ENCODE data around the gene NTHL1. TPM values are rescaled to one million over a fixed set of nuclear protein-coding genes. Genes with fewer than 3 reads are reported as not detected.
A peak's percentile ranks its signal among the peaks of the same experiment; 100 is the strongest.

The NTHL1 gene
- total RNA-seq, 2 donors from 2014 or later: 7.7 to 13.4 TPM

DNA sequence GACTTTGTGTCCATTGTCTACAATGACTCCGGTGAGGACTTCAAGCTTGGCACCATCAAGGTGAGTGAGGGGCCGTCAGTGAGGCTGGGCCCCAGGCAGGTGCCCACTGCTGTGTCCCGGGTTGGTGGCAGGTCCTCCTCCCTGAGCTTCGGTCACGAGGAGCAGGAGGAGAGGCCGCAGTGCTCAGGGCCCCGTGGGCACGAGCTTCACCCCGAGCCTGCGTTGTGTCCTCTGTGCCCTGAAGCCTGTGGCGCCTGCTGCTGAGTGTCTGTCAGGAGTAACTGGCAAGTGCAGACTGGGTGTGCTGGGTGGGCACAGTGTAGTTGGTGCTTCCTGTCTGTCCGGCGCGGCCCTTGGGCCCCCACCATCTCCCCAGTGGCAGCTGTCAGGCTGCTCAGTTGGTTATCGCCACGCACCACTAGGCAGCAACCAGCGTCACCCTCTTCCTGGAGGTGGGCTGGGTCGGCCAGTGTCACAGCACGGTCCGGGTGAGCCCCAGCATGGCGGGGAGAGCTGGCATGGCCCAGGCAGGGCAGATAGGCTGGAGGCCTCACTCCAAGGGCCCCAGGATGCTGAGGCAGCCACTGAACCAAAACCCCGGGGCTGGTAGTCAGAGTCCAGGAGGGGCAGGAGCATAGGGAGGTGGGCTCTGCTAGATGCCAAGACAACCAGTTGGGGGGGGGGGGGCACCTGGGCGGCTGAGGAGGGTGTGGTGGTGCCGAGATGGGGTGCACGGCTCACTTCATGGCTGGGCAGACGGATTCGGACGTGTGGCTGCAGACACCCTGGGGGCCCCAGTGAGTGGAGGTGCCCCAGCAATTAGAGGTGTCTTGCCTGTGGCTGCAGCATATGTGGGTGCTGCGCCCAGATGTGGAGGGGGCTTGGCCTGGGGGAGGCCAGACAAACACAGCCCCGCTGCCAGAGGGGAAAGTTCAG is 39.4 kb upstream of the NTHL1 start:
- DNase-seq (ENCODE audit: low spot score) (no peak), ATAC-seq (ENCODE audit: insufficient number of reproducible peaks, low FRiP score, low read depth) (no peak)
- Histone ChIP-seq H3K4me3 (no peak overlapping the region), H3K27me3 (replicated peaks; ENCODE audit: insufficient read depth) (no peaks in the 10 kb centered on the region), H3K27ac (no peak overlapping the region), H3K4me1 (ENCODE audit: control insufficient read depth in 1 of 2, low read depth in 2 of 2) (no peaks in the 10 kb centered on the region), H3K9me3 (no peaks in the 10 kb centered on the region), H3K36me3 (peaks cover 37% of the 10 kb centered on the region)
- TF ChIP-seq CTCF (IDR thresholded peaks at IDR 0.05): no peak

GRCh38 chr16:2086106-2086742 is 38.6 kb upstream of the NTHL1 start:
- DNase-seq (ENCODE audit: low spot score) (no peak), ATAC-seq (ENCODE audit: insufficient number of reproducible peaks, low FRiP score, low read depth) (no peak)
- peak overlapping the region in 1 of 2 donors; percentile 38 for H3K27ac ChIP-seq

DNA sequence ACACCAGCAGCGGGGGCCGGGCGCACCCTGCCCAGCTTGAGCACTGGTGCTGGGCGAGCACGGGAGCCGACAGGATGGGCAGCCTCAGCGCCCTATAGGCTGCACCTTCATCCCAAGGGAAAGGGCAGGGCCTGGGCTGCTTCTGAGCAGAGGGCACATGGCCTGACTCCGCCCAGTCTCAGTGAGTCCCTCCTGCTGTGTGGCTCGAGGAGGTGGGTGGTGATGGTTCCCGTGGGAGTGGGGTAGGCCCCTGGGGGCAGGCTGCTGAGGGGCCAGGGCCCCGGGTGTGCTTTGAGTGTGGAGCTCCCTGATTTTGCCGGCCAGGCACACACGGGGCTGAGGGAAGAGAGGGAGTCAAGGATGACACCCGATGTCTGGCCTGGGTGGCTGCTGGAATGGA is 38.0 kb upstream of the NTHL1 start:
- H3K27me3 ChIP-seq (replicated peaks; ENCODE audit: insufficient read depth): no peaks in the 10 kb centered on the region
- H3K27ac ChIP-seq: no peak overlapping the region
- no peaks in the 10 kb centered on the region for H3K4me1 ChIP-seq (ENCODE audit: control insufficient read depth in 1 of 2, low read depth in 2 of 2)
- H3K36me3 ChIP-seq: peaks cover 27% of the 10 kb centered on the region
- ATAC-seq (ENCODE audit: insufficient number of reproducible peaks, low FRiP score, low read depth) (no peak), DNase-seq (ENCODE audit: low spot score) (no peak)
- no peak overlapping the region for H3K4me3 ChIP-seq
- TF ChIP-seq CTCF (IDR thresholded peaks at IDR 0.05): no peak
- H3K9me3 ChIP-seq: no peaks in the 10 kb centered on the region

More at GRCh38 chr16:2086106-2086742, 38.6 kb upstream of the NTHL1 start:
- TF ChIP-seq CTCF (IDR thresholded peaks at IDR 0.05): no peak
- Histone ChIP-seq H3K9me3 (no peaks in the 10 kb centered on the region), H3K4me1 (ENCODE audit: control insufficient read depth in 1 of 2, low read depth in 2 of 2) (no peaks in the 10 kb centered on the region), H3K27me3 (replicated peaks; ENCODE audit: insufficient read depth) (no peaks in the 10 kb centered on the region), H3K4me3 (no peak overlapping the region), H3K36me3 (peaks cover 30% of the 10 kb centered on the region)

DNA sequence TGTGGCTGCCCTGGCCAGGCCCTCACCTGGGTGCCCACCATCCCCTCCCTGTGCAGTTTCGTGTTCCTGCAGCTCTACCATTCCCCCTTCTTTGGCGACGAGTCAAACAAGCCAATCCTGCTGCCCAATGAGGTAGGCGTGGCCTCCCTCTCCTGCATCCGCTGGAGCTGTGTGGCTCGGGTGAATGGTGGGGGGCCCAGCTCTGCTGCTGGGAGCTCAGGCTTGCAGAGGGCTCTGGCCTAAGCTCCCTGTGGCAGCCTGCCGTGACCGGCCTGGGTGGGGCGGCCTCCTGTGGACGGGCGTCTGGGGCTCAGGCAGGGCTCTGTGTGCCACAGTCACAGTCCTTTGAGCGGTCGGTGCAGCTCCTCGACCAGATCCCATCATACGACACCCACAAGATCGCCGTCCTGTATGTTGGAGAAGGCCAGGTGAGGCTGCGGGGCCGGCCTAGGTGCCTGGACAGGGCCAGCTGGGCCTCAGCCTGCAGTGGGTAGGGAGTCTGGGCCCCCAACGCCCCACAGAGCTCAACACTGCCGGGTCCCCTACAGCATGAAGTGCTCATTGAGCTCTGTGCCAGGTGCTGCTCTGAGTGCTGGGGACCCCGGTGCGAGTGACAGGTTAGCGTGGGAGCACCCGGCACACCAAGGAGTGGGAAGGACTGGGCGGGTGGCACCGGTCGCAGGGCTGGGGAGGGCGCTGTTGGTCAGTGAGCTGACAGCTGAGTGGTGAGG is 37.4 kb upstream of the NTHL1 start:
- Histone ChIP-seq H3K27me3 (replicated peaks; ENCODE audit: insufficient read depth) (no peaks in the 10 kb centered on the region), H3K9me3 (no peaks in the 10 kb centered on the region), H3K4me1 (ENCODE audit: control insufficient read depth in 1 of 2, low read depth in 2 of 2) (no peaks in the 10 kb centered on the region), H3K36me3 (peaks cover 25% of the 10 kb centered on the region), H3K27ac (no peak overlapping the region), H3K4me3 (no peak overlapping the region)
- no peak for TF ChIP-seq CTCF (IDR thresholded peaks at IDR 0.05)
- DNase-seq (ENCODE audit: low spot score) (no peak), ATAC-seq (ENCODE audit: insufficient number of reproducible peaks, low FRiP score, low read depth) (no peak)

All from thoracic aorta (tissue), 2 donors.